GM12872 (cell line): Measurements from ENCODE around the gene CLASP1.

Experiments used
- CTCF ChIP-seq: IDR thresholded peaks from 3 replicates; pipeline ENCODE4 v1.5.1; 2011; ENCODE audit warnings: low read depth, mild to moderate bottlenecking, low read length, moderate library complexity; ENCODE audit not compliant: insufficient read depth

The CLASP1 gene

GRCh38 chr2:121565389-121566250 lies 83.6 kb downstream of the CLASP1 start:
- no peak for TF ChIP-seq CTCF

GRCh38 chr2:121564905-121565304 lies 84.4 kb downstream of the CLASP1 start:
- TF ChIP-seq CTCF: no peak

- no peak for TF ChIP-seq CTCF
Observed at GRCh38 chr2:121562269-121563176, 86.7 kb downstream of the CLASP1 start.

GRCh38 chr2:121561617-121562268 lies 87.5 kb downstream of the CLASP1 start:
- no peak for TF ChIP-seq CTCF

GRCh38 chr2:121558329-121558728 lies 90.9 kb downstream of the CLASP1 start:
- TF ChIP-seq CTCF: no peak

- TF ChIP-seq CTCF: no peak
Observed at GRCh38 chr2:121555008-121555407, 94.3 kb downstream of the CLASP1 start.

- no peak for TF ChIP-seq CTCF
Observed at GRCh38 chr2:121550669-121551068, 98.6 kb downstream of the CLASP1 start.
